Stimulated activated CD4-positive, alpha-beta T cell treated with anti-CD3 and anti-CD28 coated beads, Interleukin-15, amount 100 ng/mL, for 1 hour (primary cell): ENCODE results near the gene PRSS27.

Source experiments
- DNase-seq, 2 donors: peaks; one replicate each; pipeline ENCODE4 v3.0.0-alpha.2; 2020; ENCODE audit warnings: low read depth in 1 of 2, low spot score in 1 of 2

PRSS27 gene

GRCh38 chr16:2751577-2752034 is 31.6 kb upstream of the PRSS27 start:
- DNase-seq = no peak

GRCh38 chr16:2749936-2750335 is 29.9 kb upstream of the PRSS27 start:
- no peak for DNase-seq

- no peak for DNase-seq
Observed at GRCh38 chr16:2749476-2749875, 29.5 kb upstream of the PRSS27 start.

GRCh38 chr16:2748757-2749455 is 28.9 kb upstream of the PRSS27 start:
- DNase-seq = no peak

- no peak for DNase-seq
Observed at GRCh38 chr16:2745961-2746360, 25.9 kb upstream of the PRSS27 start.

GRCh38 chr16:2745116-2745890 is 25.3 kb upstream of the PRSS27 start:
- DNase-seq = no peak

- no peak for DNase-seq
Observed at GRCh38 chr16:2744711-2745110, 24.7 kb upstream of the PRSS27 start.

GRCh38 chr16:2743007-2743810 is 23.2 kb upstream of the PRSS27 start:
- DNase-seq = no peak

- DNase-seq = no peak
Observed at GRCh38 chr16:2742323-2743006, 22.4 kb upstream of the PRSS27 start.

- no peak for DNase-seq
Observed at GRCh38 chr16:2741168-2741567, 21.1 kb upstream of the PRSS27 start.

- DNase-seq = no peak
Observed at GRCh38 chr16:2740476-2740875, 20.5 kb upstream of the PRSS27 start.

GRCh38 chr16:2739625-2740430 is 19.8 kb upstream of the PRSS27 start:
- no peak for DNase-seq

- no peak for DNase-seq
Observed at GRCh38 chr16:2738615-2739014, 18.6 kb upstream of the PRSS27 start.

- DNase-seq = no peak
Observed at GRCh38 chr16:2737895-2738418, 17.9 kb upstream of the PRSS27 start.

GRCh38 chr16:2737238-2737605 is 17.2 kb upstream of the PRSS27 start:
- DNase-seq = no peak

- DNase-seq = no peak
Observed at GRCh38 chr16:2736476-2737237, 16.6 kb upstream of the PRSS27 start.

- DNase-seq = no peak
Observed at GRCh38 chr16:2734844-2735515, 15.0 kb upstream of the PRSS27 start.

GRCh38 chr16:2728034-2728433 is 8.0 kb upstream of the PRSS27 start:
- DNase-seq = no peak

GRCh38 chr16:2726923-2727322 is 6.9 kb upstream of the PRSS27 start:
- no peak for DNase-seq
